Measurements from ENCODE around the gene MARK3. TPM values are rescaled to one million over a fixed set of nuclear protein-coding genes. Genes with fewer than 3 reads are reported as not detected.

The MARK3 gene
- total and polyA plus RNA-seq, 2 donors (not counting 1 experiment from before 2014, with no cell fraction given), result 73.0 to 142 TPM

DNA sequence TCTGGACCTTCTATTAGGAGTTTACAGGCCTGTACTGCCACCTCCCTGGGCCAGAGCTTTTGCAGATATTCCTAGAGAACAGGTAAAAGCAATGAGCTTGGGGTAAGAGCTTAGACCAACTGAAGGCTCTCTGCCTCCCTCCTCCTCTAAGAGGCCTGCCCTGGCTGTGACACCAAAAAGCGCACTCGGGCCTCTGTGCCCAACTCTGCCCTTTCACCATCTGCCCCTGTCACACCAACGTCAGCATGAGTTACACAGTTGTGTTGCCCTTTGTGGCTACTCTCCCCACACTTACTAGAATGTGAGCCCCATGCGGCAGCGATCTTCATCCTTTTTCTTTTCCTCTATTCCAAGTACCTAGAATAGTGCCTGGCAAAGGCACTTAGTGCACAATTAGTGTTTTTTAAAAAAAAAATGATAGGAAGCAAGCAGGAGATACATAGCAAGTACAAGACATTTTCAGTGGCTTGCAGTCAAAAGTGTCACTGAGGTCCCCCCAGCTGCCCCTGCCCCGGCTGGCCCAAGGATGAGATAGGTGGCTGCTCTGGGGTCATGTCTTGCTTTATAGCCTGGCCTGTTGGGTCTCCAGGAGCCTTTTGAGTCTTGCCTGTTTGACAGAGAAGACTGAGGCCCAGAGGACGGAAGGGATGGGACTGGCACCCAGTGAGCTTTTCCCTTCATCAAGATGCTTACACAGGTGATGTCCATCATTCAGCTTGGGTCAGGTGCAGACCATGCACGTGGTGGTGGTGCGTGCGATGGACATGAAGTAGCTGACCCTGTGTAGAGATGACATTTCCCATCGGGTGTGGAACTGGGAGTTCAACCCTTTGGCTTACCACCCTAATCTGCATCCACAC lies 124.9 kb downstream of the MARK3 start:
- POLR2A ChIA-PET, result no interaction called here
- no peak overlapping the region for H3K27ac Mint-ChIP-seq

More for the DNA sequence above, 124.9 kb downstream of the MARK3 start:
- Histone ChIP-seq H4K20me1 (ENCODE audit: control insufficient read depth, insufficient read depth, low read length, poor library complexity, severe bottlenecking) (no peaks in the 10 kb centered on the region), H2AFZ (ENCODE audit: insufficient read depth, low read depth, low read length, poor library complexity, severe bottlenecking) (no peak overlapping the region), H3K4me3 (ENCODE audit: control extremely low read depth in 1 of 5, extremely low read depth in 1 of 5, insufficient read depth in 1 of 5, low read depth in 2 of 5, low read length in 4 of 5) (no peak overlapping the region), H3K79me2 (ENCODE audit: control insufficient read depth, insufficient read depth, low read length) (no peaks in the 10 kb centered on the region), H3K27ac (ENCODE audit: low read length in 2 of 2) (no peak overlapping the region), H3K4me2 (replicated peaks; ENCODE audit: low read depth, low read length, poor library complexity, severe bottlenecking) (no peak overlapping the region), H3K36me3 (replicated peaks in 1 of 2; ENCODE audit: control extremely low read depth in 1 of 2, control insufficient read depth in 1 of 2, extremely low read depth in 1 of 2, insufficient read depth in 2 of 2, low read length in 1 of 2) (peaks cover 0 to 7% of the 10 kb centered on the region in 2 experiments), H3K4me1 (ENCODE audit: control insufficient read depth in 2 of 2, insufficient read depth in 2 of 2, low read length in 2 of 2) (no peaks in the 10 kb centered on the region), H3K9ac (ENCODE audit: low read length) (no peak overlapping the region), H3K27me3 (replicated peaks in 1 of 4; ENCODE audit: control extremely low read depth in 1 of 4, control insufficient read depth in 3 of 4, insufficient read depth in 4 of 4, low read length in 3 of 4) (no peaks in the 10 kb centered on the region), H3K9me3 (ENCODE audit: control extremely low read depth in 1 of 3, control insufficient read depth in 2 of 3, insufficient read depth in 1 of 3, low read length in 2 of 3) (no peaks in the 10 kb centered on the region)
- ATAC-seq (ENCODE audit: low read depth), result no peak
- WGBS (ENCODE audit: insufficient coverage), result 95% methylated on average over 10 of the region's 11 CpGs
- DNase-seq, result no peak
- no peaks in the 10 kb centered on the region for H3K27me3 Mint-ChIP-seq
- H3K9me3 Mint-ChIP-seq (ENCODE audit: insufficient read depth), result no peaks in the 10 kb centered on the region
- CTCF ChIA-PET, result interaction anchor here (1.3 to 3.3 kb wide), 3 partner anchors 9 to 37 kb away, joined by 3 to 18 read pairs (median 15); no protein-coding TSS in a partner anchor
- no peaks in the 10 kb centered on the region for H3K4me1 Mint-ChIP-seq
- TF ChIP-seq EZH2 (IDR thresholded peaks at IDR 0.05; ENCODE audit: borderline replicate concordance, insufficient read depth, low read depth, low read length, poor library complexity, severe bottlenecking) (no peak), CTCF (IDR thresholded peaks at IDR 0.05) (no peak)
- H3K4me3 Mint-ChIP-seq, result no peak overlapping the region
- intact Hi-C loops (cut with micrococcal nuclease), result no loop called here

Data from B cell (primary cell).